Activated T-cell treated with anti-CD3 and anti-CD28 coated beads, Interleukin-2, amount 50 U/mL, for 24 hours (primary cell): ENCODE measurements around the gene PTP4A1.

ENCODE experiments used
- DNase-seq: peaks from one replicate; pipeline ENCODE4 v3.0.0-alpha.2; 2020
- H3K27ac Mint-ChIP-seq: 2 replicates; pipeline ENCODE4 v1.8.0; 2020; ENCODE audit warnings: mild to moderate bottlenecking, mixed read lengths
- H3K27me3 Mint-ChIP-seq: 2 replicates; pipeline ENCODE4 v1.8.0; 2020; ENCODE audit warnings: mixed read lengths
- H3K36me3 Mint-ChIP-seq: 2 replicates; pipeline ENCODE4 v1.8.0; 2020; ENCODE audit warnings: low read depth, mixed read lengths
- H3K4me1 Mint-ChIP-seq: 2 replicates; pipeline ENCODE4 v1.8.0; 2020; ENCODE audit warnings: low read depth, mixed read lengths
- H3K4me3 Mint-ChIP-seq: 2 replicates; pipeline ENCODE4 v1.8.0; 2020; ENCODE audit warnings: mild to moderate bottlenecking, moderate library complexity, mixed read lengths
- H3K9me3 Mint-ChIP-seq: 2 replicates; pipeline ENCODE4 v1.8.0; 2020; ENCODE audit warnings: mixed read lengths

Gene PTP4A1

DNA sequence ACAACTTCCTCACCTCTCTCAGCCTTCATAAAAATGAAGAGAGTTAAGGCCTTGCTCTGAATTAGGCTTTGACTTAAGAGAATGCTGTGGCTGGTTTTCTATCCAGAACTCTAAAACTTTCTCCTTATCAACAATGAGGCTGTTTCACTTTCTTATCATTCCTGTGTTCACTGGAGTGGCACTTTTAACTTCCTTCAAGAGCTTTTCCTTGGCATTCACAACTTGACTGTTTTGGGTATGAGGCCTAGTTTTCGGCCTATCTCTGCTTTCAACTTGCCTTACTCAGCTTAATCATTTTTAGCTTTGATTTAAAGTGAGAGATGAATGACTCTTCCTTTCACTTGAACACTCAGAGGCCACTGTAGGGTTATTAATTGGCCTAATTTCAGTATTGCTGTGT is 4.3 kb upstream of the PTP4A1 start:
- H3K27me3 Mint-ChIP-seq: peaks cover 8% of the 10 kb centered on the region
- DNase-seq: no peak
- H3K36me3 Mint-ChIP-seq: no peaks in the 10 kb centered on the region
- H3K27ac Mint-ChIP-seq: no peak overlapping the region
- H3K4me3 Mint-ChIP-seq: no peak overlapping the region
- H3K4me1 Mint-ChIP-seq: peaks cover 9% of the 10 kb centered on the region
- no peaks in the 10 kb centered on the region for H3K9me3 Mint-ChIP-seq

DNA sequence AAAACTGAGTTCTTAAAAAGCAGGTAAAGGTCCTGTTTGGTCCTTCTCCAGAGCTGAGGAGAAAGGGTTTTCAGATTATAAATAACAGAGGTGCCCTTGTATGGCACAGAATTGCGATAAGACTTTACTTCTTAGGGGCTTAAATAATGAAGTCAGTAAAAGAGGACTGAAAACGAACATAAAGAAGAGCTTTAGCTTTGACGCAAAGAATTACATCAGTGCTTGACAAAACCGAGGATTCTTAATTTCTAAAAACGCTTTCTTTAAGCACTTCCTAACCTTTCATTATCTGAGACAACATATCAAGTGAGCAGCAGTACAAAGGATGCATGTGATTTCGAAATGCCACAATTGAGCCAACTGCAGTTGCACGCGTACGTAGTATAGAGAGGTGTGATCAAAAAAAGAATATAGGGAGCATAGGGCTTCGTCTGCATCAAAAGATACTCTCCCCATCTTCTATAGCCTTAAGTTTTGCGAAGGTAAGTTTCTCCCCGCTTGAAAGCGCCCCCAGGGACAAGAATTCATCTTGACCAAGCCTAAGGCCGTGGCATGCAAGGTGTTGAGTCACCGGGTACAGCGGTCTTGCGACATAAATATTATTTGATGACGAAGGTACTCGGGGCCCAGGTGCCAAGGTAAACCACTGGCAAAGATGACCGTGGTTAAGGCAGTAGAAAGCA is 778 bp upstream of the PTP4A1 start:
- peak overlapping the region; percentile 95 for H3K27ac Mint-ChIP-seq
- peaks cover 24% of the 10 kb centered on the region for H3K36me3 Mint-ChIP-seq
- peaks cover 30% of the 10 kb centered on the region for H3K4me1 Mint-ChIP-seq
- no peak for DNase-seq
- peak overlapping the region; percentile 90 for H3K4me3 Mint-ChIP-seq
- peaks cover 1% of the 10 kb centered on the region for H3K27me3 Mint-ChIP-seq
- H3K9me3 Mint-ChIP-seq: no peaks in the 10 kb centered on the region

GRCh38 chr6:63572747-63573075 is 431 bp downstream of the PTP4A1 start:
- no peak for DNase-seq
- peak overlapping the region; percentile 96 for H3K27ac Mint-ChIP-seq
- H3K4me3 Mint-ChIP-seq: peak overlapping the region; percentile 90
- no peaks in the 10 kb centered on the region for H3K9me3 Mint-ChIP-seq
- peaks cover 37% of the 10 kb centered on the region for H3K4me1 Mint-ChIP-seq
- peaks cover 35% of the 10 kb centered on the region for H3K36me3 Mint-ChIP-seq
- H3K27me3 Mint-ChIP-seq: no peaks in the 10 kb centered on the region

GRCh38 chr6:63573076-63573898 is 1.0 kb downstream of the PTP4A1 start:
- no peaks in the 10 kb centered on the region for H3K9me3 Mint-ChIP-seq
- H3K36me3 Mint-ChIP-seq: peaks cover 39% of the 10 kb centered on the region
- no peaks in the 10 kb centered on the region for H3K27me3 Mint-ChIP-seq
- H3K27ac Mint-ChIP-seq: peak overlapping the region; percentile 96
- peak; percentile 79 for DNase-seq
- peaks cover 37% of the 10 kb centered on the region for H3K4me1 Mint-ChIP-seq
- peak overlapping the region; percentile 90 for H3K4me3 Mint-ChIP-seq

- no peak for DNase-seq
These were observed 1.7 kb downstream of the PTP4A1 start for GRCh38 chr6:63573899-63574553.

DNA sequence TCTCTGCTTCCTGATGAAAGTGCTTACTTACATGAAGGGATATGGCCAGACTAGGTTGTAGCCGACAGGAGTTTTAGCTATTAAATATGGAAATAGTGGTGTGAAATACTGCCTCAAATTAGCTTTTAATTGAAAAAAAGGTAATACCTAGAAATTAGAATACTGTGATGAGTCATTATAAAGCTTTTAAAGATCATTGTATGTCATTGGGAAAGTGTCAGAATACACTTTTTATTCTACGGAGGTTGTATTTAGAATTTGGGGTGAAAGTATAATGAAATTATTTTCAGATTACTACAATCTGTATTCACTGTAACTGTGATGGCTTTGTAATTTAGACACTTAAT is 2.2 kb downstream of the PTP4A1 start:
- Mint-ChIP-seq H3K4me1 (peaks cover 37% of the 10 kb centered on the region), H3K27ac (peak overlapping the region; percentile 93), H3K4me3 (peak overlapping the region; percentile 90), H3K27me3 (no peaks in the 10 kb centered on the region), H3K9me3 (no peaks in the 10 kb centered on the region), H3K36me3 (peaks cover 51% of the 10 kb centered on the region)
- no peak for DNase-seq

More at GRCh38 chr6:63573899-63574553, 1.7 kb downstream of the PTP4A1 start:
- Mint-ChIP-seq H3K4me3 (peak overlapping the region; percentile 90), H3K4me1 (peaks cover 37% of the 10 kb centered on the region), H3K27me3 (no peaks in the 10 kb centered on the region), H3K36me3 (peaks cover 46% of the 10 kb centered on the region), H3K9me3 (no peaks in the 10 kb centered on the region), H3K27ac (peak overlapping the region; percentile 93)

- Mint-ChIP-seq H3K4me3 (no peak overlapping the region), H3K27ac (no peak overlapping the region), H3K9me3 (no peaks in the 10 kb centered on the region), H3K4me1 (peaks cover 35% of the 10 kb centered on the region), H3K36me3 (peaks cover 68% of the 10 kb centered on the region), H3K27me3 (no peaks in the 10 kb centered on the region)
- DNase-seq: no peak
These were observed 4.0 kb downstream of the PTP4A1 start for GRCh38 chr6:63576147-63576772.

DNA sequence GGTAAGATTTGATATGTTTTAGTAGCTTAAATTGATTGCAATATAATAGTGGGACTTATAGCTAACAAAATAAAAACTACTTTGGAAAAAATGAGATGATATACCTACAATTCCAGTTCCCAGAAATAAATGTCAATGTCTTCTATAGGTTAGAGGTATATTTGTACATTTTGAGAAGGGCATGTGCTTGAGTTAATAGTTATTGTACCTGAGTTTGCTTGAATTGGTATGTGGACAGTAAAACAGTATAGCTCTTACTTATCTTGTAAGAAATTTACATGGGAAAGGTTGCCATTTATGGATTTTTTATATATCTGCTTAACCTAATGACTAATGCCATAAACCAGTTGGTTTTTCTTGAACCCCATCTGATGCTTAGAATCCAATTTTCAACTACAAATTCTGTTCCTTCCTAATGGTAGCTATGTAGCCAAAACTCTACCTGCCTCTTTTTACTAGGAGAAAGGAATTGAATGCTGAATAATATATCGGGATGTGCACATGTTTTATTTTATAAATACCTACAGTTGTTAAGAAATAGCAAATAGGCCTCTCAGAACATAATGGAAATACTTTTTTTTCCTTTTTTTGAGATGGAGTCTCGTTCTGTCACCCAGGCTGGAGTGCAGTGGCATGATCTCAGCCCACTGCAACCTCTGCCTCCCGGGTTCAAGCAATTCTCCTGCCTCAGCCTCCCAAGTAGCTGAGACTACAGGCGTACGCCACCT is 4.9 kb downstream of the PTP4A1 start:
- DNase-seq: no peak
- H3K9me3 Mint-ChIP-seq: no peaks in the 10 kb centered on the region
- peaks cover 75% of the 10 kb centered on the region for H3K36me3 Mint-ChIP-seq
- H3K4me1 Mint-ChIP-seq: peaks cover 28% of the 10 kb centered on the region
- H3K4me3 Mint-ChIP-seq: no peak overlapping the region
- H3K27ac Mint-ChIP-seq: no peak overlapping the region
- H3K27me3 Mint-ChIP-seq: no peaks in the 10 kb centered on the region

DNA sequence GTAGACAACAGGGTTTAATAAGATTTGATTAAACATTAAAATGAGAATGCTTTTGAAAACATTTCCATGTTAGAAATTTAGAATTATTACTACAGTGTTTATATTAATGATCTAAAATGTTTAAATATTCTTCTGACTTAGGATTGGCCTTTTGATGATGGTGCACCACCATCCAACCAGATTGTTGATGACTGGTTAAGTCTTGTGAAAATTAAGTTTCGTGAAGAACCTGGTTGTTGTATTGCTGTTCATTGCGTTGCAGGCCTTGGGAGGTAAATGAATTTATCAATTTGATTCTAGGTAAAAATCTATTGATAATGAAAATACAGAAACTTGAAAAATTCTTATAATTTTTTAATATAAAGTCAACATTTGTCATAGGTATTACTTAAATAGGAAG is 6.5 kb downstream of the PTP4A1 start:
- no peak overlapping the region for H3K27ac Mint-ChIP-seq
- no peak overlapping the region for H3K4me3 Mint-ChIP-seq
- H3K9me3 Mint-ChIP-seq: no peaks in the 10 kb centered on the region
- H3K36me3 Mint-ChIP-seq: peaks cover 84% of the 10 kb centered on the region
- H3K27me3 Mint-ChIP-seq: no peaks in the 10 kb centered on the region
- peaks cover 28% of the 10 kb centered on the region for H3K4me1 Mint-ChIP-seq
- DNase-seq: no peak

GRCh38 chr6:63579937-63580703 is 7.8 kb downstream of the PTP4A1 start:
- Mint-ChIP-seq H3K27ac (no peak overlapping the region), H3K36me3 (peaks cover 74% of the 10 kb centered on the region), H3K9me3 (no peaks in the 10 kb centered on the region), H3K4me1 (peaks cover 17% of the 10 kb centered on the region), H3K4me3 (no peak overlapping the region), H3K27me3 (no peaks in the 10 kb centered on the region)
- no peak for DNase-seq

DNA sequence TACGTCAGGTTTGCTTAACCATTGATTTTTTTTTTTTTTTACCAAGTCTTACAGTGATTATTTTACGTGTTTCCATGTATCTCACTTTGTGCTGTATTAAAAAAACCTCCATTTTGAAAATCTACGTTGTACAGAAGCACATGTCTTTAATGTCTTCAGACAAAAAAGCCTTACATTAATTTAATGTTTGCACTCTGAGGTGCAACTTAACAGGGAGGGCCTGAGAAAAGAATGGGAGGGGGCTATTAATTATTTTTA is 8.4 kb downstream of the PTP4A1 start:
- no peaks in the 10 kb centered on the region for H3K27me3 Mint-ChIP-seq
- H3K27ac Mint-ChIP-seq: no peak overlapping the region
- peaks cover 73% of the 10 kb centered on the region for H3K36me3 Mint-ChIP-seq
- H3K9me3 Mint-ChIP-seq: no peaks in the 10 kb centered on the region
- H3K4me3 Mint-ChIP-seq: no peak overlapping the region
- DNase-seq: no peak
- H3K4me1 Mint-ChIP-seq: peaks cover 12% of the 10 kb centered on the region

DNA sequence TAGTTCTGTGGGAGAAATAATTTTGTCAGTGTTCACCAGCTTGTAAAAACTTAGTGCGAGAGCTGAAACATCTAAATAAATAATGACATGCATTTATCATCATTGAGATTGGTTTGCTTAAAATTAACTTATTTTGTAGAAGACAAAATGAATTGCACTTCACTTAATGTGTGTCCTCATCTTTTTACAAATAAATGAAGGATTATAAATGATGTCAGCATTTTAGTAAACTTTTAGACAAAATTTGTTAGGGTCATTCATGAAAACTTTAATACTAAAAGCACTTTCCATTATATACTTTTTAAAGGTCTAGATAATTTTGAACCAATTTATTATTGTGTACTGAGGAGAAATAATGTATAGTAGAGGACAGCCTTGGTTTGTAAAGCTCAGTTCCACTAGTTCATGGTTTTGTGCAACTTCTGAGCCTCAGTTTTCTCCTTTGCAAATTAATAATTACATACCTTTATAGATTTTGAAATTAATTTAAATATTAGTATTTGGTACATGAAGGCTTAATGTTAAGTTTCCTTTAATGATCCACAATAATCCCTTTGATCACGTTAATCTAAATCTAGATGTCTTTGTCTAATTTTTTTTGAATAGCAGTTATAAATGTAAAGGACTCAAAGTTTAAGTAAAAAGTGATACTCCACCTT is 9.2 kb downstream of the PTP4A1 start:
- Mint-ChIP-seq H3K4me3 (no peak overlapping the region), H3K4me1 (peaks cover 7% of the 10 kb centered on the region), H3K27me3 (no peaks in the 10 kb centered on the region), H3K36me3 (peaks cover 68% of the 10 kb centered on the region), H3K9me3 (no peaks in the 10 kb centered on the region), H3K27ac (no peak overlapping the region)
- DNase-seq: no peak

DNA sequence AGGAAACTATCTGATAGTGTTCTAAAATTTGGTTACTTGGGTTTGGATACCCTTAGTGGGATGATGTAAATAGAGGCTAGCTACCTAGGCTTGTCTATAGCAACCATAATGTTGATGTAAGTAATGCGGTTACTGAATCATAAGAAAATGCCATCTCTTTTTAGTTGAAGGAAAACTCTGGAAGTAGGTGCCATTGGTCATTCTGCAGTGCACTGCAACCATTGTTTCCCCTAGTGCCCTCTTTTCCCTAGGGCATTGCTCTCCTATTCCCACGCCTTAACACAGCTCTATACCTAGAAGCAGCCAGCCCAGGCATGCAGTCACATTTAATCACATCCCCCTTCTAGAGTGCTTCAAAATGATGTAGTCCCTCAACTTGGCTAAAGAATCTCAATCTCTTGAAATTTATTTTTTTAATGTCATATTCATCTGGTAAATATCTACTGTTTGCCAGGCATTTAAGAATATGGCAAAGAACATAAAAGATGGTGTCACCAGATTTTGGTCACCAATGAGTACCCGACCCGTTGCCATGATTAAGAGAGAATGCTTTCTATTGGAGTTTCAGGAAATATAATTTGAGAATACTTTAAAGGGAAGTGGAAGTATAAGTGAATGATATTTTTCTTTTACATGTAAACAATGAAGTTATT is 10.4 kb downstream of the PTP4A1 start:
- H3K4me3 Mint-ChIP-seq: no peak overlapping the region
- peaks cover 57% of the 10 kb centered on the region for H3K36me3 Mint-ChIP-seq
- H3K9me3 Mint-ChIP-seq: no peaks in the 10 kb centered on the region
- H3K27me3 Mint-ChIP-seq: no peaks in the 10 kb centered on the region
- H3K4me1 Mint-ChIP-seq: no peaks in the 10 kb centered on the region
- DNase-seq: no peak
- H3K27ac Mint-ChIP-seq: no peak overlapping the region
